ENCODE measurements around the gene LMAN1L.

Gene LMAN1L

DNA sequence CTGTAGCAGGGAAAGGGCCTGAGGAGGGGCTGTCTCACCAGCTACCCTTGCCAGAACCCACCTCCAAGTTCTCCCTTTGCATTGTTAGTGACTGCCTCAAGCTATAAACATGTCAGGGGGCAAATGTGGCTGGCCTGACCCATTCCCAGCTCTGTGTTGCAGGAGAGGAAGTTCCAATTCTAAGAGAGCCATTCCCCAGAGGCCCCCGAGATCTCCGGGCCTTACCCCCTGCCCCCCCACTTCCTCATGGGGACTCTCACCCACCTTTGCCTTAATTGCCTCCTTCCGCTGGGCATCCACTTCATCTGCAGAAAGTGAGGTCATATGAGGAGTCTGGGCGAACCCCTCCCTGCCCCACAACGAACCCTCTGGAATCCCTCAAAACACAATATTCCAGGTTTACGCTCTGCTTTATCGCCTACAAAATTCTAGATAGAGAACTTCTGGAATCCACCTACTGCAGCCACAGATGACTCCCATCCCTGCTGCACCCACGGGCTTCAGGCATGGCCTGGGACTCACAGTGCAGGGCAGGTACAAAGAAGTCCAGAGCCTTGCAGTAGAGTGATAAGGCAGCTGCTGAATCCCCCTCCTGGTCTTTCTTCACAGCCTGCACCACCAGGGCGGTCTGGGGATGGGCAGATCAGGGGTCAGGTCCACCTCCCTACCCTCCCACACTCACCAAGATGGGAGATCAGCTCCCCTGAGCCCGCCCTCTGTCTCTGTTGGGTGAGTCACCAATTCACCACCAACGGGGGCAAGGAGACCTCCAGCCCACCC is 26.3 kb downstream of the LMAN1L start:
- DNase-seq: no peak

DNA sequence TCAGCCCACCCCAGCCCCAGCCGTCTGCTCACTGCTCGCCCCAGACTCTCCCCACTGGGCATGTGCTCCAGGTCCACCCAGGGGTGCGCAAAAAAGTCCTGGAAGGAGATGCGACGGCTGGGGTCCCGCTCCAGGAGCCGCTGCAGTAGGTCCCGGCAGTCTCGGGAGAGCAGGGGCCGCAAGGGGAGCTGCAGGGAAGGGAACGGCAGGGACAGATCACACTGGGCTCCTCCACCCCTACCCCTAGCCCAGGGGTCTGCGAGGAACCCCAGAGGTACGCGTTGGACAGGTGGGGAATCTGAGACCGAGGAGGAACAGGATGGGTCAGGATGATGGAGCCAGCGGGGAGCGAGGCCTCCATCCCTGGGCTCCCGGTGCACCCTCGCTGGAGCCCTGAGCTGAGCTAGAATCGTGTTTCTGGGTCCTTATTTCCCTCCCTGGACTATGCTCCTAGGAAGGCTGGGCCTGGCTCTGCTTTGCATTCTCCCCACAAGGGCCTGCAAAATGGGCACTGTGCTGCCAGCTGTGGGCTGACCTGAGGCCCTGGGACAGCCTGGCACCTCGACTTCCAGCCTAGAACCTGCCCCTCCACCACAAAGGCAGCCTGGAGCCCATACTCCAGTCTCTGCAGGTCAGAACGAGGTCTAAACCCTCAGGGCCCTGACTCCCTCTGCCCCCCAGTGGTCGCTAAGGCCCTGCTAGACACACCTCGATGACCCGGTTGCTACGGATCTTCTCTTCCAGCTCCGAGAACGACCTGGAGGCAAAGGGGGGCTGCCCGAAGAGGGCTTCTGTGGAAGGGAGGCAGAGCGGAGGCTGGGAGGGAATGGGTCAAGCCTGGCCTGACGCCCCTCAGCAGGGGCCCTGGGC is 27.1 kb downstream of the LMAN1L start:
- DNase-seq: no peak

DNA sequence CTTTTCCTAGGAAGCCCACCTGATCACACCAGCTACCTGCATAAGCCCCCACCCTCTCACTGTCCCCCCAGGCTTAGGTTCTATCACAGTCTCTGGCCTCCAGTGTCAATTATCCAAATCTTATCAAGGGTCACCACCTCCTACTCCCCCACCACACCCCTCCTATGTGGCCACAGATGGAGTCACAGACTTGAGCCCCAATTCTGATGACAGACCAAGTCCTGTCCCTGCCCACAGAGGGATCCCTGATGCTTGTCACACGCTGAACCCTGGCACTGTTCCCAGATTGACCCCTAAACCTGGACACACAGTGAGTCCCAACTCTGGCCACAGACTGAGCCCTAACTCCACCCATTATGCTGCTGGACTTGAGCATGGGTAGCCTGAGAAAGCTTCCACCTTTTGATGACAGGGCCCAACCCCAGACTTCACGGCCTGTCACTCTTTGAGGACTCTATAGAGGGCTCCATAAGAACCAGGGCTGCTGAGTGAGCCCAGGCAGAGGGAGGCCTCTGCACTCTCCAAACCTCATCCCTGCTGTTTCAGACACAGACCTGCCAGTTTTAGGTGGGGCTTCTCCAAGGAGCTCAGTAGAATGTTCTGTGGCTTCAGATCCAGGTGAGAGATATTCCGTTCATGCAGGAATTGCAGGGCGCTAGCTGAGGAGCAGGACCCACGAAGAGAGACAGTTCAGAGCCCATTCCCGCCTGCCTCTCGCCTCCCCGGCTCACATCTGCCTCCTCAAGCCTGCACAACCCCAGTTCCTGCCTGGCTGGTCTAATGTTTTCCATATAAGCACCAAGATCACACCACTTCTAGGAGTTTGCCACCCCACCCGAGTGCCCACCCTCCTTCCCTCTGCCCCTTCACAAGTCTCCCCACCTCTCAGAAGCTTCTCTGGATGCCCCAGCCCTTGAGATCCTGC is 28.5 kb downstream of the LMAN1L start:
- no peak for DNase-seq

DNA sequence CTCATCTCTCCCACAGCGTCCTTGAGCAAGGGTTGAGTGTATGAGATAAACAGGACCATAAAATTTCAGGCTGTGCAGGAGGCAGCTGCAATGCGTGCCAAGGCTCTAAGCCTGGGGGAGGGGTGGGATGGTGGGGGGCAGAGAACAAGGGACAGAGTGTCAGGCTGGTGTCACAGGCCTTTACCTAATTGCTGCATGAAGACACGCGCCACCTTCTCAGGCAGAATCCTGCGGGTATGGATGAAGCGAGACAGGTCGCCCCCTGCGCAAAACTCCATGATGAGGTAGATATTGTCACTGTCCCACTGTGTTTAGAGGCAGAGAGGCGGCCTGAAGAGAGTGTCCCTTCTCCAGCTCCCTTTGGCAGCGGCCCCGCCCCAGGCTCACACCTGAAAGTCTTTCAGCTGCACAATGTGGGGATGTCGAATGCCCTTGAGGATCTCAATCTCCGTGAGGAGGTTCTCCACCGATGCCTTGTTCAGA is 29.3 kb downstream of the LMAN1L start:
- DNase-seq: no peak

- DNase-seq: peak; percentile 42 to 75
These were observed 30.2 kb downstream of the LMAN1L start, which contains the start of gene ULK3 for GRCh38 chr15:74842581-74843444. Gene ULK3, minus strand, starts transcription at chr15:74843156. Its CDS starts 51 bp downstream, at chr15:74843105.

- DNase-seq: no peak
These were observed 30.8 kb downstream of the LMAN1L start for GRCh38 chr15:74843445-74843828.

GRCh38 chr15:74843891-74844299 is 31.3 kb downstream of the LMAN1L start:
- no peak for DNase-seq

- no peak for DNase-seq
These were observed 31.9 kb downstream of the LMAN1L start for GRCh38 chr15:74844319-74845207.

- DNase-seq: no peak
These were observed 32.6 kb downstream of the LMAN1L start for GRCh38 chr15:74845208-74845568.

DNA sequence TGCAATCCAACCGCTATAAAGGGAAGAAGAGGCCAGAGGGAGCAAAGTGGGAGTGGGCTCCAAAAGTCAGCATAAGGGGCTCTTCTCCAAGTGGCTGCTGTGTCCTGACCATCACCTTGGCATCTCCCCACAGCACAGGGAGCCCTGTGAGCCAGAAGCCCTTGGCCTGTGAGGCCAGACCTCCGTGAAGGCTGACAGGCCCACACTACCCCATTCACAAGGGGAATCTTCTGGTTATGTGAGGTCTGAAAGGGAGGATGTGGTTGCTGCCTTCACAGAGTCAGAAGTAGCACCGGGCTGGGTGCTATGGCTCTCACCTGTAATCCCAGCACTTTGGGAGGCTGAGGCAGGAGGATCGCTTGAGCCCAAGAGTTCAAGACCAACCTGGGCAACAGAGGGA is 32.9 kb downstream of the LMAN1L start:
- no peak for DNase-seq

- no peak for DNase-seq
These were observed 34.8 kb downstream of the LMAN1L start for GRCh38 chr15:74847432-74847831.

- no peak for DNase-seq
These were observed 37.8 kb downstream of the LMAN1L start for GRCh38 chr15:74850393-74850792.

- no peak for DNase-seq
These were observed 39.3 kb downstream of the LMAN1L start for GRCh38 chr15:74851960-74852359.

DNA sequence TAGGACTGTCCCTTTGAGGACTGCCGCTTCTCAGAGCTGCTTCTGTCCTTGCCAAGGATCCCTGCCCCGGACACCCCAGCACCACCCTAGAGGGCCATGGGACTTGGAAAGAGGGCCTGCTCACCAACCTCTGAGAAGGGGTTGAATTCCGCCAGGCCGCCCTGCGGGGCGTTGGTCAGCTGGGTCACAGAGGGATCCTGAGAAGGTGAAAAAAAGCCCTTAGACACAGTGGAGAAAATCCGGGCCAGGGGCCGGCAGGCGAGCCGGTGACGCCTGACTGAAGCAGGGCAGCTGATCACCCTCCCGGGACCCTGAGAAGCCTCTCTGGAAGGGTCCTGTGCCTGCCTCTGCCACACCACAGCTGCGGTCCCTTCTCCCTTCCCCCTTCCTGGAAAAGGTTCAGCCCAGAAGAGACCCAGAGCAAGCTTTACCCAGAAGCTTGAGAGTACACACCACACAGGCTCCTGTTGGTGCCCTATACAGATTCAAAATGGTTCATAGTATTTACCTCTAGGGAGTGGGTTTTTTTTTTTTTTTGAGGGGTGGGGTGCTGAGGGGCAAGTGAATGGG is 41.9 kb downstream of the LMAN1L start:
- DNase-seq: no peak

GRCh38 chr15:74855857-74856256 is 43.2 kb downstream of the LMAN1L start:
- DNase-seq: no peak

GRCh38 chr15:74856537-74856936 is 43.9 kb downstream of the LMAN1L start:
- no peak for DNase-seq

DNA sequence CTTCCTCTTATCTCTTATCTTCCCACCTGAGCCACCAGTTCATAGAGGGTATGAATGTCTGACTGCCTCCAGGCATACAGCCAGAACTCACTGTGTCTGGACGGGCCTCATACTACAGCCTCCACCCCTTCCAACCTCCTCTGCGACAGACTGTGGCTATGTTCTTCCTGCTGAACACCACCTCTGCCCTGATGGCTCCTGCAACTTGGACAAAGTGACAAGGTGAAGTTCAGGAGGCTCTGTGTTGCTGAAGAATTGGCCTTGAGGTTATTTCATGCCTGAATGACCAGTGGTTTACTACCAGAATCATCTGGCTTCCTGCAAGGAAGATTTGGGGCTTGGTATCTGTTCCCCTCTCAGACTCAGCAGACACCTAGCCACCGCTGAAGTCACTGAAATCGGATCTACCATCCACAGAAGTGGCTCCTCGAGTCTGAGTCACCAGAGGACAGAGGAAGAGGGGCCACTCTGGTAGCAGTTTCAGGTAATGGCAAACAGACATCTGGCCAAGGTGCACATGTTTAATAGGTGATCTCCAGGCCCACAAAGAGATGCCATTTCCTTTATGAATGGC is 44.5 kb downstream of the LMAN1L start:
- no peak for DNase-seq

- DNase-seq: no peak
These were observed 45.2 kb downstream of the LMAN1L start for GRCh38 chr15:74857671-74858368.

DNA sequence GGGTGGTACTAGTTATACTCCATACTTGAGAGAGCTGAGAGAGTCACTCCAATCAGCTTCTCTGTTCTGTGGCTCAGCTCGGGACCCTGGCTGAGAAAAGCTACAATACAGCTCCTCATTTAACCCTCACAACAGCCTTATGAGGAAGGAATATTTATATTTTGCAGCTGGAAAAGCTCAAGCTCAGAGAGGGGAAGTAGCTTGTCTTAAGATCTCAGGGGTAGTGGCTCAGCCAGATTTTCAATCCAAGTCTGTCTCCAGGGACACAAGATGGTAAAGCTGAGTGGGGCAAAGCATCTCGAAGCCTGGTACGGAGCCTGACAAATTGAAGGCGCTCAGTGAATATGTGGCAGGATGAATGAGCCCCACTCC is 45.7 kb downstream of the LMAN1L start:
- DNase-seq: no peak

Data from SW 1271 (cell line).